ENCODE data around the gene PLS1. TPM values are rescaled to one million over a fixed set of nuclear protein-coding genes. Genes with fewer than 3 reads are reported as not detected.

Gene PLS1
- total RNA-seq, 2 donors from 2014 or later, result 11.3 to 26.4 TPM

DNA sequence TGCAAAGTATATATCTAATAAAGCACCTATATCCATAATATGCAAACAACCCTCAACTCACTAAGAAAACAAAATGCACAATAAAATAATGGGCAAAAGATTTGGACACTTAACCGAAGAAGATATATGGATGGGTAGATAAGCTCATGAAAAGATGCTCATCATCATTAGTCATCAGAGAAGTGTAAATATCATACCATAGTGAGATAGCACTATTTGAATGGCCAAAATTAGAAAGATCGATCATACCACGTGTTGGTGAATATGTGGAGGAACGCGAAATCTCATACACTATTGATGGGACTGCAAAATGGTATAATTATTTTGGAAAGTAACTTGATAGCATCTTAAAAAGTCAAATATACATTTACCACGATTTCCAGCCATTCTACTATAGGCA is 40.5 kb downstream of the PLS1 start:
- no peak for DNase-seq
- Histone ChIP-seq H3K27me3 (ENCODE audit: control insufficient read depth, insufficient read depth, low read length, poor library complexity, severe bottlenecking) (no peaks in the 10 kb centered on the region), H3K9me3 (ENCODE audit: control insufficient read depth, low read length) (no peaks in the 10 kb centered on the region), H3K4me3 (ENCODE audit: low read length) (no peak overlapping the region), H3K9ac (ENCODE audit: extremely low read depth, low read length, poor library complexity, severe bottlenecking) (no peak overlapping the region), H3K36me3 (ENCODE audit: control insufficient read depth, insufficient read depth, low read length) (no peaks in the 10 kb centered on the region), H3K27ac (ENCODE audit: low read depth, low read length) (no peak overlapping the region), H3K4me1 (ENCODE audit: control insufficient read depth, insufficient read depth, low read length) (no peaks in the 10 kb centered on the region)
- no peaks in the 10 kb centered on the region for H3K36me3 Mint-ChIP-seq (ENCODE audit: low read depth)
- no peak overlapping the region for H3K27ac Mint-ChIP-seq
- no peak overlapping the region for H3K4me3 Mint-ChIP-seq
- 87% methylated on average over 6 of the region's 6 CpGs; no CpG with 5 or more reads in 1 of the 2 experiments for WGBS, 2 experiments (ENCODE audit: insufficient coverage in 1 of 2, insufficient read length in 1 of 2)
- H3K9me3 Mint-ChIP-seq, result no peaks in the 10 kb centered on the region
- peaks cover 4% of the 10 kb centered on the region for H3K4me1 Mint-ChIP-seq
- H3K27me3 Mint-ChIP-seq (ENCODE audit: insufficient read depth), result no peaks in the 10 kb centered on the region
- TF ChIP-seq, protein P1, sequence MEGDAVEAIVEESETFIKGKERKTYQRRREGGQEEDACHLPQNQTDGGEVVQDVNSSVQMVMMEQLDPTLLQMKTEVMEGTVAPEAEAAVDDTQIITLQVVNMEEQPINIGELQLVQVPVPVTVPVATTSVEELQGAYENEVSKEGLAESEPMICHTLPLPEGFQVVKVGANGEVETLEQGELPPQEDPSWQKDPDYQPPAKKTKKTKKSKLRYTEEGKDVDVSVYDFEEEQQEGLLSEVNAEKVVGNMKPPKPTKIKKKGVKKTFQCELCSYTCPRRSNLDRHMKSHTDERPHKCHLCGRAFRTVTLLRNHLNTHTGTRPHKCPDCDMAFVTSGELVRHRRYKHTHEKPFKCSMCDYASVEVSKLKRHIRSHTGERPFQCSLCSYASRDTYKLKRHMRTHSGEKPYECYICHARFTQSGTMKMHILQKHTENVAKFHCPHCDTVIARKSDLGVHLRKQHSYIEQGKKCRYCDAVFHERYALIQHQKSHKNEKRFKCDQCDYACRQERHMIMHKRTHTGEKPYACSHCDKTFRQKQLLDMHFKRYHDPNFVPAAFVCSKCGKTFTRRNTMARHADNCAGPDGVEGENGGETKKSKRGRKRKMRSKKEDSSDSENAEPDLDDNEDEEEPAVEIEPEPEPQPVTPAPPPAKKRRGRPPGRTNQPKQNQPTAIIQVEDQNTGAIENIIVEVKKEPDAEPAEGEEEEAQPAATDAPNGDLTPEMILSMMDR (conservative IDR thresholded peaks at IDR 0.05), result no peak

DNA sequence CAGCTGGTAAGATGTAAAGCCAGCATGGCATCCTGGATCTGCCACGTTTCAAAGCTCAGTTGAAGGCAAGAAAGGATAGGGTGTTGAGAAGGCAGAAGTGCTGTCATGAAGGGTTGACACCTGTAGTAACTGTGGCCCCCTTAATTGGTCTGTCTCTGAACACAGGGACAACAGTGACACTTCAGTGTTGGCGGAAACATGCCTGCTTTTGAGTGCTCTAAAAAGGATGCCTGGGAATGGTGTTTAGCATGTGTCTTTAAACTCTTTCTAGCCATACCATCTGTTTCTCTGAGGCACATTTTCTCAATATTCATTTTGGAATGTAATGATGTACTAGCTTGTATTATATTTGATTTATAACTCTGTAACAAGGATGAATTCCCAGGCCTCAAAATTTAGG is 42.1 kb downstream of the PLS1 start:
- Mint-ChIP-seq H3K27ac (no peak overlapping the region), H3K4me3 (no peak overlapping the region), H3K4me1 (peaks cover 4% of the 10 kb centered on the region), H3K27me3 (ENCODE audit: insufficient read depth) (no peaks in the 10 kb centered on the region), H3K36me3 (ENCODE audit: low read depth) (no peaks in the 10 kb centered on the region), H3K9me3 (no peaks in the 10 kb centered on the region)
- H3K27me3 ChIP-seq (ENCODE audit: control insufficient read depth, insufficient read depth, low read length, poor library complexity, severe bottlenecking), result no peaks in the 10 kb centered on the region
- H3K9me3 ChIP-seq (ENCODE audit: control insufficient read depth, low read length), result no peaks in the 10 kb centered on the region
- H3K9ac ChIP-seq (ENCODE audit: extremely low read depth, low read length, poor library complexity, severe bottlenecking), result no peak overlapping the region
- TF ChIP-seq, protein P1 (conservative IDR thresholded peaks at IDR 0.05), result no peak
- no peak overlapping the region for H3K4me3 ChIP-seq (ENCODE audit: low read length)
- no peak for DNase-seq
- 81 to 84% methylated on average over 2 of the region's 2 CpGs for WGBS, 2 experiments (ENCODE audit: insufficient coverage in 1 of 2, insufficient read length in 1 of 2)
- no peak overlapping the region for H3K27ac ChIP-seq (ENCODE audit: low read depth, low read length)
- no peaks in the 10 kb centered on the region for H3K36me3 ChIP-seq (ENCODE audit: control insufficient read depth, insufficient read depth, low read length)
- no peaks in the 10 kb centered on the region for H3K4me1 ChIP-seq (ENCODE audit: control insufficient read depth, insufficient read depth, low read length)

DNA sequence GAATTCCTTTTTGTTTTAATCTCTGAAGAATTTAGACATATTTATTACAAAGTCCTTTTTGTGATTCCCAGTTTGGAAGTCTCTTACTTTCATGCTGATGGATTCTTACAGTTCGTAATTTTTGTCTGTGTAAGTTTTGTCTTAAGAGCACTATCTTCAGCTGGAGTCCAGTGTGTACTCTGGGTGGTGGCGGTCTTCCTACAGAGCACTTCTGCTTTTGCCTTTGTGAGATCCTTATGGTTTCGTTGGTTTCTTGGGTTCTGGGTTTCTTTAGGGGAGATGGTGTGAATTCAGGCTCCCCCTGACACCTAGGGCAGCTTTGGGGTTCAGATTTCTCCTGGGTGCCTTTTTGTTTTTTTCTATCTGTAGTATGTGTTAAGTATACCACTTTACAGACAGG is 45.3 kb downstream of the PLS1 start:
- Histone ChIP-seq H3K4me1 (ENCODE audit: control insufficient read depth, insufficient read depth, low read length) (no peaks in the 10 kb centered on the region), H3K4me3 (ENCODE audit: low read length) (no peak overlapping the region), H3K27ac (ENCODE audit: low read depth, low read length) (no peak overlapping the region), H3K9me3 (ENCODE audit: control insufficient read depth, low read length) (no peaks in the 10 kb centered on the region), H3K9ac (ENCODE audit: extremely low read depth, low read length, poor library complexity, severe bottlenecking) (no peak overlapping the region), H3K36me3 (ENCODE audit: control insufficient read depth, insufficient read depth, low read length) (no peaks in the 10 kb centered on the region), H3K27me3 (ENCODE audit: control insufficient read depth, insufficient read depth, low read length, poor library complexity, severe bottlenecking) (no peaks in the 10 kb centered on the region)
- TF ChIP-seq, protein P1 (conservative IDR thresholded peaks at IDR 0.05), result no peak
- Mint-ChIP-seq H3K27ac (no peak overlapping the region), H3K4me1 (peaks cover 3% of the 10 kb centered on the region), H3K36me3 (ENCODE audit: low read depth) (no peaks in the 10 kb centered on the region), H3K4me3 (no peak overlapping the region), H3K27me3 (ENCODE audit: insufficient read depth) (no peaks in the 10 kb centered on the region), H3K9me3 (no peaks in the 10 kb centered on the region)
- WGBS, 2 experiments (ENCODE audit: insufficient coverage in 1 of 2, insufficient read length in 1 of 2), result 96 to 100% methylated on average over 1 to 3 of the region's 3 CpGs
- no peak for DNase-seq
